ENCODE measurements around the gene DOCK2.
"Not testable (repeated sequence)": the region's sequence is repeated elsewhere in the genome, so short reads cannot be mapped to it uniquely, and the experiment has no call there.

DOCK2 gene

DNA sequence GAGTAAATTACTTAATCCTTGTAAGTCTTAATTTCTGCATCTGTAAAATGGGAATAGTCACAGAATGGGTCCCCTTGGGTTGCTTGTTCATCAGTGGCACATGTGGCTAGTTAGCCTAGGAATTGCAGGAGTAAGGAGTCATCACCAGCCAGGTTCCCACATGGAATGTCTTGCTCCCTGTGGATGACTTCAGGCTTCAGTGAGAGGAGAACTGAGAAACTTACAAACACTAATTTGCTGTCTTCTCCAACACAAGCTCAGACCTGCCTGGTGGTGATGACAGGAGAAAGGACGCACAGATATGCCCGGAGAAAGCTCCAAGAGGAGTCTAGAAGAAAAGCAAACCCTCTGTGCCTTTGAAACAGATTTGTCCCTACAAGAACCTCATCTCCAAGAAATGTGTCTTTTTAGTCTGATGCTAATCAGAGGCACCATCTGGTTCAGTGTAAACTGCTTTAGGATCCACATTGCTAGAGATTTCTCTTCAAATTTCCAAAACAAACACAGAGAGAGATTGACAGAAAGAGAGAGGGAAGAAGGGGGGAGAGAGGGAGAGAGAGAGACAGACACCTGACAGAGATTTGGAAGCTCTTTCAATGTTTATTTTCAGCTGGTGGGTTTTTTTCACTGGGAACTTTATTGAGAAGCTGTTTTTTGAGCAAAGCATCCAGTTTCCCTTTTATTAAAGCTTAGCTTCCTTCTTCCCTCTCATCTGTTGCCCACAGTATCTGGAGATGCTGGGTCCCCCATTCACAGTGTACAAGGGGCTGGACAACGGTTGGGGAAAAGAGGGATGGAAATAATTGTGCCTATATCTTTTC, 128.3 kb downstream of the DOCK2 start:
- TF ChIP-seq CTCF (conservative IDR thresholded peaks at IDR 0.05; ENCODE audit: low read depth) = no peak
- DNase-seq (ENCODE audit: low spot score) = peak; percentile 34
- POLR2A ChIA-PET (ENCODE audit: low non-redundant PET) = no interaction called here
- CTCF ChIA-PET = interaction anchor here (0.6 to 0.7 kb wide), 2 partner anchors 12 to 215 kb away, joined by 3 to 4 read pairs; partner anchors contain the start of gene INSYN2B
- no peak overlapping the region for H3K27ac ChIP-seq

- POLR2A ChIA-PET (ENCODE audit: low non-redundant PET); CTCF ChIA-PET; H3K27ac ChIP-seq; DNase-seq (ENCODE audit: low spot score): not testable (repeated sequence)
Observed at GRCh38 chr5:169766943-169767342, 129.9 kb downstream of the DOCK2 start.

DNA sequence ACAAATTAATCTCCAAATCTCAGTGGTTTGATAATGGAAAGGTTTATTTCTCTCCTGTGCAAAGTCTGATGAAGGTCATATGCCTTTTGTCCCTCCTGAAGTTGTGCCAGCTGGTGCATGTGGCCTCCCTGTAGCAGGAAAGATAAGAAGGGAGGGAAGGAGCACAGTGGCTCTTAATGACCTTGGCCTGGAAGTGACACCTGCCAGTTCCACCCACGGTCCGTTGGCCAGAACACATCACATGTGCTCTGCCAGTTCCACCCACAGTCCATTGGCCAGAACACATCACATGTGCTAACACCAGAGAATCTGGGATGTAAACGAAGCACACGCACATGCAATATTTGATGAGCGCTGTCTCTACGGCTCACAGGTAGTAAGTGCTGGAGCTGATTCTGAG, 130.9 kb downstream of the DOCK2 start:
- TF ChIP-seq CTCF (conservative IDR thresholded peaks at IDR 0.05; ENCODE audit: low read depth) = no peak
- ChIA-PET CTCF (no interaction called here), POLR2A (ENCODE audit: low non-redundant PET) (interaction anchor here (0.5 kb wide), 1 partner anchor 1188 kb away, joined by 3 read pairs; no protein-coding TSS in a partner anchor)
- DNase-seq (ENCODE audit: low spot score) = no peak
- H3K27ac ChIP-seq = no peak overlapping the region

DNA sequence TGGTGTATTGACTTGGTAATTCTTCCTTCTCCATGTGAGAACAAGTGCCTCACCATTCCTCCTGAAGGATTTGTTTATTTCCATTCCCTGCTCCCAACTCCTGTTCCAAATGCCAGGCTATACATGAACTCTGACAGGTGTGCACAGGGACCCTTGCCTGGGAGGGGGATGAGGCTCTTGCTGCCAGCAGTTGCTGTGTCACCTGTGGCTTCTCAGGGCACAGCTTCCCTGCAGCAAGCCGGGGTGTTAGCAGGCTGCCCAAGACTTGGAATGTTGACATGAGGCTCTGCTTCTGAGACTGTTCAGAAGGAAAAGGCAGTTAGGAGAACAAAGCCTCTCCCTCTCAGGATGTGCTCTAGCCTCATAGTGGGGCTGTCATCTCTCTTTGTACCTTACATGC, 131.3 kb downstream of the DOCK2 start:
- ChIA-PET POLR2A (ENCODE audit: low non-redundant PET) (no interaction called here), CTCF (no interaction called here)
- H3K27ac ChIP-seq = no peak overlapping the region
- TF ChIP-seq CTCF (conservative IDR thresholded peaks at IDR 0.05; ENCODE audit: low read depth) = no peak
- no peak for DNase-seq (ENCODE audit: low spot score)

DNA sequence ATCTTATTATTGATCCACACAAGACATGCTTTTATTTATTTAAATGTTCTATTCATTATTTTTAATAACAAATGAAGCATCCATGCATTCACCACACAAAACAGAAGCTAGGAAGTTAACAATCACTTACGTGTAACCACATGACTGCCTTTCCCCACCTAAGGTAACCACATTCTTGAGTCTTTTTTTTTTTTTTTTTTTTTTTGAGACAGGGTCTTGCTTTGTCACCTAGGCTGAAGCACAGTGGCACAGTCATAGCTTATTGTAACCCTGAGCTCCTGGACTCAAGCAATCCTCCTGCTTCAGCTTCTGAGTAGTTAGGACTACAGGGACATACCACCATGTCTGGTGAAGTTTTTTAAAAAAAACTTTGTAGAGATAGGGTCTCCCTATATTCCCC, 133.0 kb downstream of the DOCK2 start:
- ChIA-PET CTCF (no interaction called here), POLR2A (ENCODE audit: low non-redundant PET) (no interaction called here)

DNA sequence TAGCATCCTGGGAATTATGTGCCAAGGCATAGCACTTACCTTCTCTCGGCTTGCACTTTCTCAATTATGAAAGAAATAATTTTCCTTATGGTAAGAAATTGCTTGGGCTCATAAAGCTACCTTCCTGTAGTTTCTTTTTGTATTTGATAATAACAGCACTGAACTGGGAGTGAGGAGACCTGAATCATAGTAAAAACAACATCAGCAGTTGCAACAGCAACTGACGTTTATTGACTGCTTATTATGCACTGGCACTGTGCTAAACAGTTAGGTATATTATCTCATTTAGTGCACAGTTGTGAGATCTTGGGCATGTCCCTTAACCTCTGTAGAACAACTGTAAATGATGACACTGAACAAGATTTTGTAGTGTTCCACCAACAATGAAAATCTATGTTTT, 135.2 kb downstream of the DOCK2 start:
- ChIA-PET CTCF (interaction anchor here (1.0 to 1.1 kb wide), 2 partner anchors 11 to 18 kb away, joined by 3 to 4 read pairs; no protein-coding TSS in a partner anchor), POLR2A (ENCODE audit: low non-redundant PET) (no interaction called here)
- no peak for TF ChIP-seq CTCF (conservative IDR thresholded peaks at IDR 0.05; ENCODE audit: low read depth)
- no peak overlapping the region for H3K27ac ChIP-seq
- DNase-seq (ENCODE audit: low spot score) = no peak

More for the DNA sequence above, 133.0 kb downstream of the DOCK2 start:
- H3K27ac ChIP-seq = no peak overlapping the region
- no peak for DNase-seq (ENCODE audit: low spot score)
- no peak for TF ChIP-seq CTCF (conservative IDR thresholded peaks at IDR 0.05; ENCODE audit: low read depth)

GRCh38 chr5:169772688-169773087, 135.6 kb downstream of the DOCK2 start:
- ChIA-PET CTCF (interaction anchor here (1.1 kb wide), 1 partner anchor 18 kb away, joined by 4 read pairs; no protein-coding TSS in a partner anchor), POLR2A (ENCODE audit: low non-redundant PET) (no interaction called here)
- no peak for DNase-seq (ENCODE audit: low spot score)
- no peak overlapping the region for H3K27ac ChIP-seq
- no peak for TF ChIP-seq CTCF (conservative IDR thresholded peaks at IDR 0.05; ENCODE audit: low read depth)
